ENCODE measurements around the gene CEP95.

CEP95 gene

DNA sequence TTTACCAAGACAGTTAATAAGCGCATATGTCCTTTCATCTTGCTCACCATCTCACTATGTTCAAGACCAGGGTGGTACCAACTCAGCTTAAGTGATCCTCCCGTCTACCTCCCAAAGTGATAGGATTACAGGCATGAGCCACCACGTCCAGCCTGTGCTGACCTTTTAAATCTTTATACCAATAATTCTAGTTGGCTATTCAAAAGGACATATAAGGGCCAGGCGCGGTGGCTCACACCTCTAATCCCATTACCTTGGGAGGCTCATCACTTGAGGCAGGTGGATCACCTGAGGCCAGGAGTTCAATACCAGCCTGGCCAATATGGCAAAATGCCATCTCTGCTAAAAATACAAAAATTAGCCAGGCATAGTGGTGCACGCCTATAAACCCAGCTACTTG lies 2.4 kb downstream of the CEP95 start:
- DNase-seq (ENCODE audit: extremely low read depth in 1 of 2, low read depth in 1 of 2), result no peak

DNA sequence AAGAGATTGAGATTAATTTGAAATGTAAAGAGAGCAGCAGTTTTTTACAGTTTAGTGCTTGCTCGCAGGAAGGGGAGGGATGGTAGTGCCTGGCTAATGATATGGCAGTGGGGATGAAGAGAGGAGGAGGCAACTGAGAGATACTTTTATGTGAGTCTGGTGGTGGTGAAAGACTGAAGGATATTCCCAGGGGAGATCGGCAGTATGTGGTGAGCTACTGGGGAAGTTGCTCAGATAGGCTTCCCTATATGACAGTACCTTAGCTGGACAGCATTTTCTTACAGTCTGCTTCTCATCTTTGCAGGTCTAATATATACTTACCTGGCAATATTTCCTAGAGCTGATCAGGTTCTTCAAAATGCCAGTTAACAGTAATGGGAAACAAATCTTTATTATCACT lies 8.6 kb downstream of the CEP95 start:
- DNase-seq (ENCODE audit: extremely low read depth in 1 of 2, low read depth in 1 of 2), result no peak

DNA sequence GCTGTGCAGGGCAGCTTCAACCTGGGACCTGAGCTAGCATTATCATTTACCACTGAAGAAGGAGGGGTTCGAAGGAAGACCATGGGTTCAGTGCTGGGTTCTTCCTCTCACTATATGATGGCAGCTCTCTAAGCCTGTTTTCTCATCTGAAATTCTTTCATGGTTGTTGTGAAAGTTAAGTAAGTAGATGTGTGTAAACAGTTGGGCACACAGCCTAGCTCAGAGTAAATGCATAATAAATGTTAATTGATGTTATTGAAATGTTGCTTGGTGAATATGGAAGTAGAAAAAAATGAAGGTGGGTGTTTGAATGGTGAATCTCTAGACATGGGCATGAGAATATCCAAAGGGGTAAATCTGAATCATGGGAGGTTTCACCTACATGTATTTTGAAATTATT lies 9.1 kb downstream of the CEP95 start:
- no peak for DNase-seq (ENCODE audit: extremely low read depth in 1 of 2, low read depth in 1 of 2)

DNA sequence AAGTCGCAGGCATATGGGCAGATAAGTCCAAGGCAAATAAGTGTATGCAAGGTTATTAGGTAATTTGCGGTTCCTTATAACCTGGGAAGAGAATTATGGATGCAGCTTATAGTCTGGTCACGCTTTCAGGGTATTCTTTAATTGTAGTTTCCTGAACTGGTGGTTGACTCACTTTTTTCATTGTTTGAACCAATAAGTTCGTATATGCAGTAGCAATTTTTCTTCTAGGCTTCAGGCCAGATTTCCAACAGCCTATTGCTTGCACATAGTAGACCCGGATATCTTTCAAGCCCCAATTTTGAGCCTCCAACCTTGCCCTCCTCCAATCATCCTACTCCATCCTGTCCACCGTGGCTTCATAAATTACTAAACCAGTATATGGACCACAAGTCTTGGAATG lies 12.8 kb downstream of the CEP95 start:
- DNase-seq (ENCODE audit: extremely low read depth in 1 of 2, low read depth in 1 of 2), result no peak

DNA sequence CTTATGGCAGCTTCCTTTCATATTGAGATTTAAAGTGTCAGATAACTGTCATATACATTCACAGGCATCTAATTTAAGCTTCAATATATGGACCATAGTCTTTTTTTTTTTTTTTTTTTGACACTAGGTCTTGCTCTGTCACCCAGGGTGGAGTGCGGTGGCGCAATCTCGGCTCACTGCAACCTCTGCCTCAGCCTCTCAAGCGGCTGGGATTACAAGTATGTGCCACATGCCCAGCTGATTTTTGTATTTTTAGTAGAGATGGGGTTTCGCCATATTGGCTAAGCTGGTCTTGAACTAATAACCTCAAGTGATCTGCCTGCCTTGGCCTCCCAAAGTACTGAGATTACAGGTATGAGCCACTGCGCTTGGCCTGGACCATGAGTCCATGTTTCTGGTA lies 13.6 kb downstream of the CEP95 start:
- no peak for DNase-seq (ENCODE audit: extremely low read depth in 1 of 2, low read depth in 1 of 2)

DNA sequence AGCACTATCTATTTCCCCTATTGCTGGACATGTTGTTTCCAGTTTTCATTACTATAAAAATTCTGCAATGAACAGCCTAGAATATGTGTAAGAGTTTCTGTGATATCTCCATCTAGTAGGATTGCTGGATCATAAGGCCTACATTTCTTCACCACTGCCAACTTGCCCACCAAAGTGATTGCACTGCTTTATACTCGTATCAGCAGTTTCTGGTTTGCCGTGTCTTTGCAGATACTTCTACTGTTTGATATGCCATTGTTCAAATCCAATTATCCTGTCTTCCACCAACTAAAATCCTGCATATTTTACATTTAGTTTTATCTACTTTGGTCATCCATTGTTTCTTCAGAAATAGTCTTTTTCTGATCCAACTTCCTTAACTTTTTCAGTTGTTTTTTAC lies 21.1 kb downstream of the CEP95 start:
- no peak for DNase-seq (ENCODE audit: extremely low read depth in 1 of 2, low read depth in 1 of 2)

DNA sequence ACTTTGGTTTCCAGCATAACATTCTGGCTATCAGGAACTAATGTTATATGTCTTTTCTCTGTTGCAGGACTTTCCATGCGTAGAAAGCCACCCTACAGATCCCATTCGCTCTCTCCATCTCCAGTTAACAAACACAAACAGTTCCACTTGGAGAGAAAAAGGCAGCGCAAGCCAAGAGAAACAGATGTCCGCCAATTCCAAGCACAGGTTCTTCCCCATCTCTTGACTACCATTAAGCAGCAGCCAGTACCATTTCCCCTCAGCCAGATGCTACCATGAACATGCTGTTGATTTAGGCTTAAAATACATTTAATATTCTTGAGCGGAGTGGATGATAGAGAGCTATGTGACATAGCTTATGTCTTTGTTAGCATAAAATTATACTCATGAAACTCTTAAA lies 22.4 kb downstream of the CEP95 start:
- DNase-seq (ENCODE audit: extremely low read depth in 1 of 2, low read depth in 1 of 2), result no peak

DNA sequence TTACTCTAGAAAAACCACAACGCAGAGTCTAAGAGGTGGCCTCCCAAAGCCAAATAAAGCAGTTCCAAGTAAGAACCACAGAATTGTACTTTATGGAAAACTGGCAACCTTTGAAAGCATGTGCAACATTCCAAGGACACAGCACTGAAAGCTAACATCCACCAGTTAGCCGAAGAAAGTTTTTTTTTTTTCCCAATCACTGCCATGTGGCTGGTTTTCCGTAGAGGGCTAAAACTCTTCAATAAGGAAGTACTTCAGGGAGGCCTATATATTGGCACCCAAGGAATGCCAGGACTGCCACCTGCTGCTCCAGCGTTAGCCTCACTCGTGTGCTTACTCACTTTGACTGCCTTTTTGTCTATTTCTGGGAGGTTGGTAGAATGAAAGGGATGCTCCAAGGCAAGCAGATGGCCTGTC lies 25.2 kb downstream of the CEP95 start:
- no peak for DNase-seq (ENCODE audit: extremely low read depth in 1 of 2, low read depth in 1 of 2)

DNA sequence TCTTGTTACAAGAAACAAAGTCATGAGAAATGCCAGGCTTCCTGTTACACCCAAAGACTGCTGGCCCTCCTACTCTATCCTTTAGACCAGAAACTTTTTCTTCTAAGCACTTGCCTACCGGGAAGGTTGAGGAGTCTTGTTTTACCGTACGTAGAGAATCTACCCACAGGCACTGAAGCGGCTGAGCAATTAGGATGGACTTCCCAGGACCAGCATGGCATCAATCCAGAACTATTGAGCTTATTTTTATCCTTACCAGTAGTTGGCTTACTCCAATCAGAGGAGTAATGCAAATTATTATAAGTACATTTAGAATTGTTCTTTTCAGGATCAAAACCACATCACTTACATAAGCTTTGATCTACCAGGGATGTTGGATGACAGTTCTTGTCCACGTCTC lies 25.6 kb downstream of the CEP95 start:
- DNase-seq (ENCODE audit: extremely low read depth in 1 of 2, low read depth in 1 of 2), result no peak

DNA sequence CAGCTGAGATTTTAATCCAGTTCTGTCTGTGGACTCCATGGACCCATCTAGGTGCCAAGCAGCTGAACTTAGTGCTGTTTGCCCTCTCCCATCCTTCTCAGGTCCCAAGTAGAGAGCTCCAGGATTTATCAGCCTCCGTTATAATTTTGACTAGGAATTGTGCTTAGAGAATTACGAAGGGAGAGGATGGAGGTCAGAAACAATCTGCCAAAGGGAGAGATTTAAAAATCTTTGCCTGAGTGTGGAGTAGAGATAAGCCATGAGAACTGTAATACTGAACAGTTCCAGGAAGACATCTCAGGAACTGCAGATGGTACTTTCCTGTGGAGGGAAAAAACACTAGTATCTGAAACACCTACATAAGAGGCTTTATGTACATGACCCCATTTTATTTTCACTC lies 27.0 kb downstream of the CEP95 start:
- no peak for DNase-seq (ENCODE audit: extremely low read depth in 1 of 2, low read depth in 1 of 2)

DNA sequence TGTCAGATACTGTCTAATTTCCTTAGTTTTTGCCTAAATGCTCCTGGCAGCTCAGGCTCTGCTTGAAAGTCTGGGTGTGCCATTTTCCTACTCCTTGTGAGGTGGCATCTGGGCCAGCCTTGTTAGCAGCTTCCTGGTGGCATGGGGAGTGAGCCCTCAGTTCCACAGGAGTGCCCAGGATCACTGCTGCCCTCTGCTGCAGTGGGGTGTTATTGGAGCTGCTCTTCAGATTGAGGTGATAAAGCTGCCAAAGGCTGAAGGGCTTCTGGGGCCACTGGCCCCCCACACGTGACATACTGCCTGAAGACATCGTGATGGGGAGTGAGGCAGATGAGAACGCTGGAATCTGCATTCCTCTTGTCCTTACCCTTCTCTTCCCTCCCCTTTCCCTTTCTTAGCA lies 27.4 kb downstream of the CEP95 start:
- DNase-seq (ENCODE audit: extremely low read depth in 1 of 2, low read depth in 1 of 2), result no peak

DNA sequence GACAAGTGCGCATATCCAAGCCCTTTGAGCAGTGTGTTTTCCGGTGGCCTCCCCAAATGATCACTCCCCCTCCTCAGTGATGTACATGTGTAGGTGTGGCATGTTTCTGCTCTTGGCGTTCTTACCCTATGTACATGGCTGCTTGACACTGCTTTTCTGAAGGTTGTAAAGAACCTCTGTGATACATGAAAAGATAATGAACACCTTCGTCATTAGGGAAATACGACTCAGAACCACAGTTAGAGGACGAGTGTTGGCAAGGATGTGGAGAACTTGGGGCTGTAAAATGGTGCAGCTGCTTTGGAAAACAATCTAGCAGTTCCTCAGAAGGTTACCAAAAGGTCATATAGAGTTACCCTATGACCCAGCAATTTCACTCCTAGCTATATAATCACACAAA lies 28.6 kb downstream of the CEP95 start:
- no peak for DNase-seq (ENCODE audit: extremely low read depth in 1 of 2, low read depth in 1 of 2)

DNA sequence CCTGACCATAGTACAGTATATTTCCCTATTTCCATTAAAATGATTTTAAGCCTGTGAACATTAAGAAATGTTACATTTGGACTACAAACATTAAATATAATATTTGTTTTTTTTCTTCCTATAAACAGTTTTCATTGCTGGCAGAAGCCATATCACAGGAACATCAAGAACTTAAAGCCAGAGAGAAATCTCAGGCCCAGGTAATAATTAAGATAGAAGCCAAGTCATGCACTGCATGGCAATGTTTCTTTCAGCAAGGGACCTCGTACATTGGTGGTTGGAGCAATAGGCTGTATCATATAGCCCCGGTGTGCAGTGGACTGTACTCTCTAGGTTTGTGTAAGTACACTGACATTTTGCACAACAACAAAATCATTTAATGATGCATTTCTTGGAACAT lies 30.1 kb downstream of the CEP95 start:
- DNase-seq (ENCODE audit: extremely low read depth in 1 of 2, low read depth in 1 of 2), result no peak

DNA sequence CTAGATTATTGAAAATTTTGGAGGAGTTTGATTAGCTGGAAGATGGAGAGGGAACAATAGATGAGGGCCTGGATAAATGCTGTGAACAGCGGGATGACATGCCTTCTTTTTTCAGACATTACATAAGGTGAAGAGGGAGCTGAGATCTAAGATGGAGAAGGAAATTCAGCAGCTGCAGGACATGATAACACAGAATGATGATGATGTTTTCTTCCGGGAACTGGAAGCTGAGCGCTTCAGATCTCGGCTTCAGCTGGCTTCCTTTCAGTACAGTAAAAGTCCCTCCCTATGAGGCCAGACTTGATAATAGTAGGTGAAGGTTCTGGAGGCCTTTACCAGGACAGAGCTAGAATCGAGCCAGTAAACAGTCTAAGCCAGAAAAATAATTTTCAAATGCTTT lies 30.7 kb downstream of the CEP95 start:
- no peak for DNase-seq (ENCODE audit: extremely low read depth in 1 of 2, low read depth in 1 of 2)

DNA sequence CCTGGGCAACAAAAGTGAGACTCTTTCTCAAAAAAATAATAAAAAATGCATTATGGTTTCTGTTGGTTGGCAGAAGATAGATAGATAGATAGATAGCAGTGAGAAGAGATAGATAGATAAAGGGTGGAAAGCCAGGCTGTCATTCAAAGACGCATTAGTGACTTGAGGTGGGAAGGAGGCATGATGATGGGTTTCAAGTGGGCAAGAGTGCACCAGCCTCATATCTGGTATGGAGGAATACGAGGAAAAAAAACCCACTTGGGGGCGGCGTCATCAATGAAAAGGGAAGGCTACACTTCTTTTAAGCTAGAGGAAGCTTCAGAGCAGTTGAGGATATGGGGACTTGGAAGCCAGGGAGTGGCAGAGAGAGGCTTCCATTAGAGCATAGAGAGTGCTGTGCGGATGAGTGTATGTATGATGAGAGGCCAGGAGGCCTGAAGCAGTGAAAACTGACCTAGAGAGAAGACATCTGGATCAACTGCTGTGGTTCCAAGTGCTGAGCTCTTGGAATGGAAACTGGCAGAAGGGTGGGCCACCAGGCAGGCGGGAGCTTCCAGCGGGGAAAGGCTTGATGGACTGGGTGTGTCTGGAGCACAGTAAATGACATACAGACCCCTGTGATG lies 31.8 kb downstream of the CEP95 start:
- DNase-seq (ENCODE audit: extremely low read depth in 1 of 2, low read depth in 1 of 2), result no peak

DNA sequence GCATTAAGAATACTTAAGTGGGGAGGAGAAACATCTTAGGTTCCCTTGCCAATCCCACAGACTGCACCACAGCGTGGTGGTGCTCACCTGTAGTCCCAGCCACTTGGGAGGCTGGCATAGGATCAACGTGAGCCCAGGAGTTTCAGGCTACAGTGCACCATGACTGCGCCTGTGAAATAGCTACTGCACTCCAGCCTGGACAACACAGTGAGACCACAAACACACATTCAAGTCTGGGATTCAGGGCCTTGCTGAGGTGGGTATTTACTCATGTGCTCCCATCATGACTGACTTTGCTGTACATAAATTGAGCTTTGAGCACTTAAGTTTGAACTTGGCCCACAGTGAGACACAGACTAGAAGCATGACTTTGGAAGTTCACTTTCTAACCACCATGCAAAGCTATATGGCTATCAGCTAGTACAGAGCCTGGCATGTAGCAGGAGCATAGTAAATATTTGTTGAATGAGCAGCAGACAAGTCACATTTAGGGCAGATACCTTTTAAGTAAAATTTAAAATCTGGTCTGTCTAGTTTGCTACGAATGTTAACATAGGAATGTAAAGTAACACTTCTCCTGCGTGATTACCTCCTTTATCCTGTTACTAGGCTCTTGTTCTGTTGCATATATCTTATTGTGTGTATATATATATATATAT lies 33.5 kb downstream of the CEP95 start:
- DNase-seq (ENCODE audit: extremely low read depth in 1 of 2, low read depth in 1 of 2), result no peak

DNA sequence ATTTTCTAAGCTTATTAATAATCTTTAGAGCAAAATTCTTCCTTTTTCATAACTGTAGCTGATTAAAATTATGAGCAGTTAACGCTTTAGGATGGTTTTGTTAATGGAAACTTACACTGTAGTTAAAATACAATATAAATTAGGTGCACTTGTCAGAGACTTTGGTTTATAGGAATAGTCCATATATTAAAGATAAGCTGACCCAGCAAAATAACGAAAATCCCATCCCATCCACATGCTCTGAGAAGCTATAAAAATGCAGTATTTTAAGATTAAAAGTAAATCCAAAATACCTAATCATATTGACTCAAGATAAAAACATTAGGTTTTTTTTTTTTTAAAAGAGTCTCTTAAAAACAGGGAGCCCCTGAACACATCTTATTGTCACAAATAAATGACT lies 38.0 kb downstream of the CEP95 start:
- no peak for DNase-seq (ENCODE audit: extremely low read depth in 1 of 2, low read depth in 1 of 2)

DNA sequence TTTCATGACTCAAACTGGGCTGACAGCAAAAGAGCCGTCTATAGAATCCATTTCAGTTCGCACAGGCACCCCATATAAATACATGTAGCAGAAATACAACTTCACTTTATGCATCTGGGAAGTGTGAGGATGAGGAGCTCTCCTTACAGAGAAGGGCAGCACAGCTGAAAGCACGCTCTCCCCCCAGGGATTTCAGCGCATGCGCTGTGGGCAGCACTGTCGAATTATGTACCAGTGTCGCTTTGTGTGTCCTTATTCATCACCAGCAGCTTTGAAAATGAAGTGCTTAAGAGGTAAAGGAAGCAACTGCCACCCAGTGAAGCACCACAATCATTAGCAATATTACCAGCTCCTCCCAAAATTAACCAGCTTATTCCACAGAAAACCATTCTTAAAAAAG lies 39.9 kb downstream of the CEP95 start:
- no peak for DNase-seq (ENCODE audit: extremely low read depth in 1 of 2, low read depth in 1 of 2)

DNA sequence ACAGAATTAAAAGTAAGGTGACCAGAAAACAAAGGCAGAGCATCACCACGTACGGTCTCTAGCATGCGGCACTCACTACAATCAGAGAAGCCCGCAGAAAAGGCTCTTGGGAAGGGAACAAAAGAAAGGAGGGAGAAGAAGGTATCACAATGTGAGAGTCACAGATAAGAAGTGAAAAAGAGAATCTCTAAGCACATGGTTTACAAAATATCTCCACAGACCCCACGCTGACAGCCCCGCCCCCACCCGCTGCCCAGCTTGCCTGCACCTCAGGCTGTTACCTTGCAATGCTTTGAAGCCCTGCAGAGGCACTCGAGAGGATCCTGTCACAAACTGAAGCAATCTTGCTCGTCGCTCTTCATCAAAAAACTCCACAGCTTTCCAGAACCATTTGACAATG lies 40.5 kb downstream of the CEP95 start:
- no peak for DNase-seq (ENCODE audit: extremely low read depth in 1 of 2, low read depth in 1 of 2)

DNA sequence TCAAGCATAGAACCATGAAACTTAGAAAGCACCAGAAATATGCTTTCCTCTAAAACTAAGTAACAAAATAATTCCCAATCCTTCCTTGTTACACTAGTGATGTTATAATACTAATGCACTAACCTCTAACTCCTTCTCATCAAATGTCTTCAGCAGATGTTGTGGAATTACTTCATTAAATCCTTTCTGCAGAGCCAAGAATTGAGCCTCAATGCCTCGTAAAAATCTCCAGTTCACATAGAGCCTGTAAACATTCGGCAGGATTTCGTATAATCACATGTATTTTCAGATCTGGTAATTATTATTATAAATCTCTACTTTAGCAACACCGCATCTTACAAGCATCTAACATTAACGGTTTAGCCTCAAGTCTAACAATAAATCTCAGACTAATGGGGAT lies 44.7 kb downstream of the CEP95 start:
- no peak for DNase-seq (ENCODE audit: extremely low read depth in 1 of 2, low read depth in 1 of 2)

DNA sequence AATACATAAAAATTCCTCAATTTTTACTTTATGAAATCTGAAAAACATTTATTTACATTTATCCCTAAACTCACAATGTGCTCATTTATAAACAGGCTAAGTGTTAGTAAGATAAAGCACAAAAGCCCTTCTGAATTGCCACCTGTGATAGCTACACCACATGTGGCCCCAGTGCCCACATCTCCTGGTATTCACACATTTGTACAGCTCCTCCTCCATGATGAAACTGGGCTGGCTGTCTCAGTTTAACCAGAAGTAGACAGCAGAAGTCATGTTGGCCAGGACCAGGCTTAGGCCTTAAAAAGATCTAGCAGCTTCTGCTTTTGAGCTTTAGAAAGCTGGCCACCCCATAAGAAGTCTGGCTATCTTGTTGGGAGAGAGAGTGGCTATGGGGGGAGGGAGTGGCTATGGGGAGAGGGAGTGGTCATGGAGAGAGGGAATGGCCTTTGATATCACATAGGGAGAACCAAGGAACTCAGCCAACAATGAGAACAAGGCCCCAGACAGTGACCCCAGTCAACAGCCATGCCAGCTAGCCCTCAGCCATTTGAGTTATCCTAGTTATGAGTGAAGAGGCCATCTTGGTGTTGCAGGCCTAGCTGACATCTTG lies 47.4 kb downstream of the CEP95 start:
- DNase-seq (ENCODE audit: extremely low read depth in 1 of 2, low read depth in 1 of 2), result no peak

DNA sequence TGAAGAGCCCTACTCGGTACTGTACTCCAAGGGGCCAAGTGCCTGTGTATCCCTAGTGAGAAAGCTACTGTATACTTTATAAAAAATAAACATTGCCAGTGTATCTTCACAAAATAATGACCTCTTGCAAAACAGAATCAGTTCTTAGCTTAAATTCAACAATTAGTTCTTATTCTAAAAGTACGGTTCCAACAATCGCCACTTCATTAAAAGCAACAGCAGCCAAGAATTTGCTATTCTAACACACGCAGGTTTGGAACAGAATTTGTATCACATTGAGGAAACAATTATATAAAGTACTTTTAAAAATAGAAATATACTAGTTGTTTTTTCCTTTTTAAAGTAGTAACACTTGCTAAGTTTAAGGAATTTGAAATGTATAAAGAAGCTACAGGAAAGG lies 48.5 kb downstream of the CEP95 start:
- DNase-seq (ENCODE audit: extremely low read depth in 1 of 2, low read depth in 1 of 2), result no peak

DNA sequence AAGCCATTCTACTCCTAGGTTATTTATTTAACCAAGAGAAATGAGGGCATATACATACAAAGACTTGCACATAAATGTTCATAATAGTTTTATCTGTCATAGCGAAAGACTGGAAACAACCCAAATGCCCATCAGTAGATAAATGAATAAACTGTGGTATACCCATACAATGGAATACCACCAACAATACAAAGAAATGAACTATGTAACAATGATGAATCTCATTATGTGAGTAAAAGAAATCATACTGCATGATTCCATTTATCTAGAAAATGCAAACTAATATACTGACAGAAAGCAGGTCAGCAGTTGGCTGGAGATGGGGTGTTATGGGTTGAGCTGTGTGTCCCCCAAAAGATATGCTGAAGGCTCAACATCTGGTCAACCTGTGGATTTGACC lies 57.3 kb downstream of the CEP95 start:
- DNase-seq (ENCODE audit: extremely low read depth in 1 of 2, low read depth in 1 of 2), result no peak
